HG02610 (cell line): Measurements from ENCODE around the gene ELMOD2.
A peak's percentile ranks its signal among the peaks of the same experiment; 100 is the strongest.
"Not testable (repeated sequence)": the region's sequence is repeated elsewhere in the genome, so short reads cannot be mapped to it uniquely, and the experiment has no call there.

ENCODE experiments used
- ATAC-seq: cut with Tn5 transposase; IDR thresholded peaks from one replicate; pipeline ENCODE4 v1.9.1; 2021; ENCODE audit warnings: mild to moderate bottlenecking, moderate library complexity; ENCODE audit not compliant: unreplicated experiment

ELMOD2 gene, protein sequence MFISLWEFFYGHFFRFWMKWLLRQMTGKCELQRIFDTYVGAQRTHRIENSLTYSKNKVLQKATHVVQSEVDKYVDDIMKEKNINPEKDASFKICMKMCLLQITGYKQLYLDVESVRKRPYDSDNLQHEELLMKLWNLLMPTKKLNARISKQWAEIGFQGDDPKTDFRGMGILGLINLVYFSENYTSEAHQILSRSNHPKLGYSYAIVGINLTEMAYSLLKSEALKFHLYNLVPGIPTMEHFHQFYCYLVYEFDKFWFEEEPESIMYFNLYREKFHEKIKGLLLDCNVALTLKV

DNA sequence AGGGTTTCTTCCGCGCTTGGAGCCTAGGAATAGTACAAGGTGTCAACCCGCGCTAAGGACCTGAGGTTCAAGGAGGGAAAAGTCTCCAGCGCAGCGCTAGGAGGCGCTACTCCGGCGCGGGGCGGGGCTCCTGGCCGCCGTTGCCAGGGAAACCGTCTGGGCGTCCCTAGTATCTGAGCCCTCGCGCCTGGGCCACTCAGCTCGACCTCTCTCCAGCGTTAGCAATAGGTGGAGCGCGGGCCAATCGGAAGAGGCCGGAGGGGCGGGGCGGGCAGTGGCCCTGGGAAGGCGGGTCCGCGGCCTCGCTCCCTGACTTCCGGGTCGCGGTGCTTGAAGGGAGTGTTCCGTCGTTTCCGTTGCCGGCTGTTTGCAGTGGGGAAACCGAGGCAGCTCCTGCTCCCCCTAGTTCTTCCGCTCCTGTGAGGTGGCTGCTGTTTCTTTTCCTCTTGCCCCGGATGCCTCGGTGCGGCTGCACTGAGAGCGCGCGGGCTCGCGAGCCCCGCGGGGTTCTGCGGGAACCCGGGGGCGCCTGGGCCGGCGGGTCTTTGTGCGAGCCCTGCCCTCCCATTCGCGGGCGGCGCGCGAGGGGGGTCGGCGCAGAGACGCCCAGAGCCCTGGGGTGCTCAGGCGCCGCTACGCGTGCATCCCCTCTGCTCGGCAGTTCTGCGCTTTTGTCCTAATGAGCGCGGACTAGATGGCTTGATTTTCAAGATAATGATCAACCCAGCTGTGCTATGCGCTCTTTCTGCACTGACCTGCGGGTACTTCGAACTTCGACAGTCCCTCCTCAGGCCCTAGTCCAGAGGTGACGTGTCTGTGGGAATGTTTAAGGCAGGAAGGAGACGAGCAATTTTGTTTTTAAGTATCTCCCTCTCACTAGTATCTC, at the start of gene ELMOD2:
Gene ELMOD2 (plus strand): TSS at position 312 of the 886 bp plus-strand sequence. CDS start 1,261 bp downstream, outside the sequence.
- peak; percentile 100 for ATAC-seq

- no peak for ATAC-seq
Observed at GRCh38 chr4:140483445-140483844, 40.5 kb upstream of the ELMOD2 start.

DNA sequence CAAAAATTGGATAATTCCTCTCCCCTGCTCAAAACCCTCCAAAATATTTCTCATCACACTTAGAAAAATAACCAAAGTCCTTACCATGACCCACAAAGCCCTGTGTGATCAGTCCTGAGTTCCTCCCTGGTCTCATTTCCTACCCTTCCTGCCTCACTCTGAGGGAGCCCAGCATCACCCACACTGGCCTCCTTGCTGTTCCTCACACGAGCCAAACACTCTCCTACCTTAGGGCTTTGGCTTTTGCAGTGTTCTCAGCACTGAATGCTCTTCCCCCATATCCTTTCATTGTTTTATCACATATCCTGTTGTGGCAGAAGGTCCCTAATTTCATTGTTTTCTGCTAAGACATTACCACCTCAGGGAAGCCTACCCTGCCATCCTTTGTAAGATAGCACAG, 38.0 kb upstream of the ELMOD2 start:
- ATAC-seq, result no peak

DNA sequence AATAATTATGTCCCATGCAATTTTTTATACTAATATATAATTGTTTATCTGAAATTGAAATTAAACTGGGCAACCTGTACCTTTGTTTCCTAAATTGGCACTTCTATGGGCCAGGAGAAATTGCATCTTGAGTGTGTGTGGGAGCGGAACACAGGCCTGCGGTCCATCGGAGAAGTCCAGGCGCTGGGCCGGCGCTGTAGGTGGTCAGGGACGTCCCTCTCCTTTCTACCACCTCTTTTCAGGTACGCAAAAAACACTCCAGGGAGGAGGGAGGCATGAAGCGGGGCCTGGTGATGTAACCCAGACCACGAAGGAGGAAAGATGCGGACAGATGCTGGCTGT, 26.6 kb upstream of the ELMOD2 start:
- no peak for ATAC-seq

DNA sequence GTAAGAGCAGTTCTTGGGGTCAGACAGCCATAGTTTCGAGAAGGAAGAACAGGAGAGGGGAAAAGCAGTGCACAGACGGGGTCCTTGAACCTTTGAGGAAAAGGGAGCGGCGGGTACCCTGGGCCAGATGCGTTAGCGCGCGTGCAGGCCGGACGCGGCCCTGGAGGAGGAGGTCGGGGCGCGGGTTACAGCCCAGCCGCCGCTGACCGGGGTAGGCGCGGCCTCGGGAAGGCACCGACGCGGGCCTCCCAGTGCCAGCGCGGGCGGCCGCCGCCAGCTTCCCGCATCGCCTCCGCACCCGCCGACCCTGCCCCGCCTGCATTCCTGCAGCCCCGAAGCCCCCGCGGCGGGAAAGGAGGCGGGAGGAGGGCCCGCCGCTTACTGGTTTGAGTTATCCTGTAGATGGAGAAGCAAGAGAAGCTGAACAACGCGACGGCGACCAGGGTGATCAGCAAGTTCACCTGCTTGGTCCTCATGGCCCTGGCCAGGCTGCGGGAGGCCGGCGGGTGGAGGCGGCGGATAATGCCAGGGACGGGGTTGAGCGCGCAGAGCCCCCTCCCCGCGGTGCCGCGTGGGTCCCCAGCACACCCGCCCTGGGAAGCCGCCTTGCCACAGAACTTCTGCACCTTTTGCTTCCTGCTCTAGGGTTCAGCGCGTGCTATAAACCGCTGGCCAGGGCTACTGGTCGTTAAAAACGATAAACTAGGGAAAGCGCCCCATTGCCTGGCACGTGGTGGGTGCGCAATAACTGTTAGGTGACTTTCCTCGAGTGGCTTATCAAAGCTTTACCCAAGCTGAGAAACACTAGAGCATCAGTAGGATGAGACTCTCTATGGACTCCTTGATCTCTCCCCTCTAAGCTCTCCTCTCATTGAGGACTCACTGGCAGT, 26.0 kb upstream of the ELMOD2 start, which contains the start of gene MGAT4D:
Gene MGAT4D (minus strand): TSS at position 547 of the 890 bp plus-strand sequence. CDS start 71 bp downstream, at position 476.
- ATAC-seq, result no peak

GRCh38 chr4:140499391-140499790, 24.6 kb upstream of the ELMOD2 start:
- no peak for ATAC-seq

DNA sequence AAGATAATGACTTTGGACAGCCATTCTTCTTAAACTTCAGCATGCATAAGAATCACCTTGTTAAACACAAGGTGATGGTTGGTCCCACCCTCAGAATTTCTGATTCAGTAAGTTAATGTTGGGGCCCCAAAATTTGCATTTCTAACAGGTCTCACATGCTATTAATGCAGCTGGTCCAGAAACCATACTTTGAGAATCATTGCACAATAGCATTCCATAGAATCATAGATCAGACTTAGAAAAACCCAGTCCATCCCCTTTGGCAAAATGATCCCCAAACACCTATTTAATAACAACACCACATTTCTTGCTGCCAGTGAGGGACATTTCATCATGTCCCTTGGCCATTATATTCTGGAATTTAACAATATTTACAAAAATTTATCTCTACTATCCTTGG, 19.7 kb upstream of the ELMOD2 start:
- ATAC-seq, result no peak

- not testable (repeated sequence) for ATAC-seq
Observed at GRCh38 chr4:140513765-140514164, 10.2 kb upstream of the ELMOD2 start.

- ATAC-seq, result no peak
Observed at GRCh38 chr4:140515423-140515822, 8.5 kb upstream of the ELMOD2 start.

DNA sequence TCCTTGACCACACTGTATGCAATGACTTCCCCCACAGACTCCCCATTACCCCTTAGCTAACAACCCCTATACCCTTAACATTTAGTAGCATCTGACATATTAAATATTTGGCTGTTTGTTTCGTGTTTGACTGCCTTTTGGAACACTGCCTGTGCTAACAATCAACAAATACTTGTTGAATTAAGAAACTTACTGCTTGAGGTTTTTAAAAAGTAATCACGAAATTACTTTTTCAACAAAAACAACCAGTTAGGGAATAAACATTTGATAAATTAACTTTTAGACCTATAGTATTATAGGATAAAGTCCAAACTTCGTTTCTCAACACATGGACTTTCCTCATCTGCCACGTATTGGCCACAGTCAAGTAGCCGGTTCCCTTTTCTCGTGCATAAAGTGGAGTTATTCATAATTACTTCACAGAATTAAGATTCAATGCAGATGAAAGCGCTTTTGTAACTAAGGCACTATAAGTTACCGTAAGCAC, 555 bp upstream of the ELMOD2 start:
- ATAC-seq, result no peak

DNA sequence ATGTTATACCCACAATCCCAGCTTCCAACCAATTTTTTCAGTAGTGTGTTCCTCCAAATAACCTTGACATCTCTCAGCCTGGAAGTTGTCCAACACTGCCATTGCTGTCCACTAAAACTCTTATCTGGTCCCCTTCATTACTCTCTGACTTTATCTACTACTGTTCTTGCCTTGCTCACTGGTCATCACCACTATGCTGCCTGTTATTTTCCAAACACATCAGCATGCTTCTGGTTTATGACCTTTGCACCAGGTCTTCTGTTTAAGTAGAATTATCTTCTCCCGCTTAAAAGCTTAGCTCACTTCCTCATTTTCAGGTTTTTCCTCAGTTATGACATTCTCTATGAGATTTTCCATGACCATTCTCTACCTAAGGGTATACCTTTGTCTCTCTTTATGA, 5.5 kb downstream of the ELMOD2 start:
- ATAC-seq, result no peak

GRCh38 chr4:140533951-140534480, 10.0 kb downstream of the ELMOD2 start:
- ATAC-seq, result no peak

DNA sequence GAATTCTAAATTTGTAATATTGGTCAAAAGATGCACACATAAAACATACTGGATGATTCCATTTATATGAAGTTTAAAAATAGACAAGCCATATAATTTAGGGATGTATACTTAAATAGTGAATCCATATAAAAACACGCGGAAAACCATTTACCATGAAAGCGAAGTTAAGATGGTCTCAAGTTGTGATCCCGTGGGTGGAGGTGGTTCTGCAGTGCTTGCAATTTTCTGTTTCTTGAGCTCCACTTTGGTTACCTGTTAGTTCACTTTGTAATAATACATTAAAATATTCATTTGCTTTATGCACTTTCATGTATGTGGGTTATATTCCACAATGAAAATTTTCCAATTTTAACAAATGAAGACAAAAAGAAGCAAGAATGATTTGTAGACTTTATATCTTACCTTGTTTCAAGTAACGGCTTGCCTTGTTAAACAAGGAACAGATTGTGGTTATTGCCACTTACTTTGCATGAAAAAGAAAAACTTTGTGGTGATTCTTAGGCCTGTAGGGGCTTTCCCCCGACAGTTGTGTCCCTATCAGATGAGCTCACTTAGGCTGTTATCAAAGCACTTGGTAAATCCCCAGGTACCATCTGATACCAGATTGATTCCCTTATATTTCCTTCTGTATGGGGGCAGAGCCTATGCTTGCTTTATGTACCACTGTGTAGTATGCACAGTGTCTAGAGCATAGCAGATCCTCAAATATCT, 32.6 kb downstream of the ELMOD2 start:
- ATAC-seq, result peak; percentile 99

- ATAC-seq, result no peak
Observed at GRCh38 chr4:140557831-140558435, 34.0 kb downstream of the ELMOD2 start.

DNA sequence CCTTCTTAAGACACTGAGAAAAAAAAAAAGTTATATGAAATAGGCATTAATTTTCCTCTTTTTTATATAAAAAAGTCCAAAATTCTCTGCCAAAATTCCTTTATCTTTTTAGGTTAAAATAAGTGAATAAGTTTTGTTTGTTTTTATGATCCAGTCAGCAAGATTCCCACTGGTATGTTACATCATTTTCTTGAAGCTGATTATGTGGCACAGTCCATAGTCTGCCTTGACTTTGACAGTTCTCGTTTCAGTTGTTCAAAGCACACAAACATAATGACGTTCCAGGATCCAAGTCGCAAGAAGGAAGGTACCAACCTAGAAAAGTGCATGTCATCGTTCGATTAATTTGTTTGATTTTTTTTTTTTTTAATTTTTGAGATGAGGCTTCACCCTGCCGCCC, 35.7 kb downstream of the ELMOD2 start:
- no peak for ATAC-seq

DNA sequence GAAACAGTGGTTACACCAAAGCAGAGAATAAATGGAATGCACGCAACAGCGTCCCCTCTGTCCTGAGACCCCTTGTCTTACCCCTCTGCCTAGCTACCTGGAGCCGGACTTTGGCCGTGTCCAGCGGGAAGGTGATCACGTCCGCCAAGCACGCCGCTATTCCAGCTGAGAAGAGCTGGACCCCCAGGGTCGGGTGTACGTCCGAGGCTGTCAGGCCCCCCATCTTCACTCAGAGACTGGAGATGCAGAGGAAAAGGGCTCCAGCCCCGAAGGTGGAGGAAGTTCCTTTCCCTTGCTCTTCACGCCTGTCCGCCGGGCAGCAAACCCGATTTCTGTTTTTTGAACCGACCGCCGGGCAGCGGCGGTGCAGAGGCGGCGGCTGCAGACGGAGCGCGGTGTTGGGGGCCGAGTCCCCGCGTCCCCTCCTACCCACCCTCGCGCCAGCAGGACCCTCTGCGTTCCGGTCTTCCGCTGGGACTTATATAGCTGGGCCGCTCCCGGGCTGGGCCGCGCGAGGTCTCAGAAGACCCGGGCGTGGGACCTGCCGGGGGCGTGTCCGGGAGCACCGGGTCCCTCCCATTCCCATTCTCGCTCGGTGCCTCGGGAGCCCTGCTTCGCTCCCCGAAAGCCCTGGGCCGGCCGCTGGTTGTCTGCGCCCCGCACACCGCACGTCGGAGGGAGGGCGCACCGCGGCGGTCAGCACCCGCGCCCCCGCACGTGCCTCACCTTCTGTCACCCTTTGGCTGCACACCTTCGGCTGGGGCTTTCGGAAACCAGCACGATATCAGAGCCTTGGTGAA, 44.7 kb downstream of the ELMOD2 start, which contains the start of gene UCP1:
Gene UCP1 (minus strand): TSS at position 455 of the 800 bp plus-strand sequence. CDS start 232 bp downstream, at position 223.
- ATAC-seq, result no peak

GRCh38 chr4:140569307-140569638, 45.3 kb downstream of the ELMOD2 start:
- no peak for ATAC-seq

DNA sequence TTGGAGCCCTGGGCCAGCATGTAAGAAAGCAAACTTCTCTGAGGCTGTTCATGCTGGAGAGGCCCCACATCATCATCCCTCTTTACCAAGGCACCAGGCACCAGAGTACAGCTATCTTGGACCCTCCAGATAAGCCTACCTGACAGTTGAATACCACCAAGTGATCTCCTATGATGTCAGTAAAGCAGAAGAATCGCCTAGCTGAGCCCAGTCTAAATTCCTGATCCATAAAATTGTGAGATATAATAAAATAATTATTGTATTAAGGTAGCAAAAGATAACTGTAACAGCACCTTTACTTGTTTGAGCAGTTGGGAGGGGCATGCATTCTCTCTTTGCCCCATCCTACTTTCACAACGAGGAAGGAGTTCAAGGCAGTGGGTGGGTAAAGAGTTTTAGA, 47.7 kb downstream of the ELMOD2 start:
- no peak for ATAC-seq

DNA sequence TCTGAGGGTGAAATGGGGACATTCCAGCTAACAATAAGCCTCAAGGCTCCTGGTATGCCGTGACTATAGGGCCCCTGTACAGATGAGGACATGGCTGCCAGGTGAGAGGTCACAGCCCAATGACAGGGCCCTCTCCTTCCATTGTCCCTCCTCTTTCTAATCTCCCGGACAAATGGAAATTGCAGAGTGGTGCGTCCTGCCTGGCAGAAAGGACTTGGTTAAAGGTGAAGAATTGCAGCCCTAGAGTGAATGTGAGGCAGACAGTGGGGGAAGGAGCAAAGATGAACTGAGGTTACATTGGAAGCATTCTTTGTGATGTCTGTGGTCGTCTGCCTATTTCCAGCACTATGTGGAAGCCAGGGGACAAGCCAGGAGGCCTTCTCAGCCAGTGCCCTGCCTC, 51.5 kb downstream of the ELMOD2 start:
- no peak for ATAC-seq
